Ishikawa (cell line): Measurements from ENCODE around the gene SORCS3.

ENCODE experiments used
- RAD21 ChIP-seq: IDR thresholded peaks from 2 replicates; pipeline ENCODE4 v1.6.1; 2012; ENCODE audit warnings: low read depth
- TF ChIP-seq, protein P1 (sequence below): IDR thresholded peaks from 2 replicates; pipeline ENCODE4 v1.6.1; 2012

DNA sequence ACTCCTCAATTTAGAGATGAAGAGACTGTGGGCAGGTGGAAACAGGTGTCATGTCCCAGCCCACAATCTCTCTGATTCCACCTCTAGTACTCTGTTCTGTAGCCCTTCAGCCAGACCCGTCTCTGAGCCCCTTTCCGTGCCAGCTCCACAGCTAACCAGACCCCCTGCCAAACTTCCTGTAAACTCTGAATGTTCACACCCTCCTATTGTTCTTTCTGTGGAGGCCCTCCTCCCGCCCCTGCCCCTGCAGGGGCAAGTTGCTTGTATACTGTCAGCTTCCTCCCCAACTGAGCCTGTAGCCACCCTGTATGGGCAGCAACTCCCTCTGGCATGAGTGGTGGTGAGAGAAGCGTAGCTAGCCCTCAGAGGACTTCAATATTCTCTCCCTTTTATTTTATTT is 520.7 kb downstream of the SORCS3 start:
- TF ChIP-seq RAD21: no peak
- TF ChIP-seq, protein P1, sequence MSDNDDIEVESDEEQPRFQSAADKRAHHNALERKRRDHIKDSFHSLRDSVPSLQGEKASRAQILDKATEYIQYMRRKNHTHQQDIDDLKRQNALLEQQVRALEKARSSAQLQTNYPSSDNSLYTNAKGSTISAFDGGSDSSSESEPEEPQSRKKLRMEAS: no peak
